ENCODE measurements around the gene SUGP2.

SUGP2 gene

GRCh38 chr19:18991468-18991867 lies 41.8 kb downstream of the SUGP2 start:
- Histone ChIP-seq H3K56ac (ENCODE audit: low read length) (no peak overlapping the region), H3K4me1 (ENCODE audit: control insufficient read depth, low read depth, low read length) (no peaks in the 10 kb centered on the region), H3K27ac (ENCODE audit: low read depth, low read length) (no peak overlapping the region), H2BK5ac (ENCODE audit: low read length) (no peak overlapping the region), H3K18ac (ENCODE audit: low read length) (no peak overlapping the region), H2BK15ac (replicated peaks; ENCODE audit: low read depth) (no peak overlapping the region), H3K79me1 (ENCODE audit: low read length) (peaks cover 1% of the 10 kb centered on the region), H3K4me3 (ENCODE audit: low read length) (no peak overlapping the region), H3K79me2 (ENCODE audit: control insufficient read depth, insufficient read depth, low read length) (no peaks in the 10 kb centered on the region), H4K8ac (ENCODE audit: low read depth, low read length) (no peak overlapping the region), H3K36me3 (ENCODE audit: control insufficient read depth, insufficient read depth, low read length) (peaks cover 6% of the 10 kb centered on the region), H3K27me3 (ENCODE audit: insufficient read depth, low read length, poor library complexity) (no peaks in the 10 kb centered on the region), H2AK5ac (ENCODE audit: low read length) (no peak overlapping the region), H4K5ac (ENCODE audit: low read length) (no peak overlapping the region), H3K4ac (ENCODE audit: low read depth, low read length) (no peak overlapping the region), H3K9ac (ENCODE audit: low read length) (no peak overlapping the region), H3K23ac (ENCODE audit: low read length) (no peak overlapping the region), H3K4me2 (ENCODE audit: low read length) (no peak overlapping the region), H2BK120ac (ENCODE audit: low read depth, low read length) (no peak overlapping the region)
- no peak for DNase-seq
- WGBS (ENCODE audit: extremely low coverage, insufficient coverage, low lambda C conversion rate): no CpG with 5 or more reads among the region's 14 CpGs

- H3K56ac ChIP-seq (ENCODE audit: low read length): no peak overlapping the region
- H3K36me3 ChIP-seq (ENCODE audit: control insufficient read depth, insufficient read depth, low read length): peaks cover 6% of the 10 kb centered on the region
- no peak overlapping the region for H3K4me2 ChIP-seq (ENCODE audit: low read length)
- H2BK5ac ChIP-seq (ENCODE audit: low read length): no peak overlapping the region
- no peaks in the 10 kb centered on the region for H3K79me2 ChIP-seq (ENCODE audit: control insufficient read depth, insufficient read depth, low read length)
- H3K9ac ChIP-seq (ENCODE audit: low read length): no peak overlapping the region
- H3K4me3 ChIP-seq (ENCODE audit: low read length): no peak overlapping the region
- WGBS (ENCODE audit: extremely low coverage, insufficient coverage, low lambda C conversion rate): no CpG with 5 or more reads among the region's 16 CpGs
- H2AK5ac ChIP-seq (ENCODE audit: low read length): no peak overlapping the region
- no peak overlapping the region for H2BK120ac ChIP-seq (ENCODE audit: low read depth, low read length)
- no peaks in the 10 kb centered on the region for H3K27me3 ChIP-seq (ENCODE audit: insufficient read depth, low read length, poor library complexity)
- H3K4ac ChIP-seq (ENCODE audit: low read depth, low read length): no peak overlapping the region
- no peak overlapping the region for H3K18ac ChIP-seq (ENCODE audit: low read length)
- H3K4me1 ChIP-seq (ENCODE audit: control insufficient read depth, low read depth, low read length): no peaks in the 10 kb centered on the region
- no peak overlapping the region for H4K8ac ChIP-seq (ENCODE audit: low read depth, low read length)
- no peak overlapping the region for H4K5ac ChIP-seq (ENCODE audit: low read length)
- no peak for DNase-seq
- H3K79me1 ChIP-seq (ENCODE audit: low read length): peaks cover 1% of the 10 kb centered on the region
- H3K23ac ChIP-seq (ENCODE audit: low read length): no peak overlapping the region
- no peak overlapping the region for H2BK15ac ChIP-seq (replicated peaks; ENCODE audit: low read depth)
- H3K27ac ChIP-seq (ENCODE audit: low read depth, low read length): no peak overlapping the region
Measured at GRCh38 chr19:18991006-18991405, 42.3 kb downstream of the SUGP2 start.

GRCh38 chr19:18990128-18990708 lies 43.1 kb downstream of the SUGP2 start:
- Histone ChIP-seq H3K79me1 (ENCODE audit: low read length) (peaks cover under 1% of the 10 kb centered on the region), H3K4ac (ENCODE audit: low read depth, low read length) (no peak overlapping the region)

GRCh38 chr19:18989316-18989715 lies 44.0 kb downstream of the SUGP2 start:
- H3K27ac ChIP-seq (ENCODE audit: low read depth, low read length): no peak overlapping the region
- no peak overlapping the region for H3K56ac ChIP-seq (ENCODE audit: low read length)
- no peak overlapping the region for H3K4me3 ChIP-seq (ENCODE audit: low read length)
- H2BK120ac ChIP-seq (ENCODE audit: low read depth, low read length): no peak overlapping the region
- H3K4me2 ChIP-seq (ENCODE audit: low read length): no peak overlapping the region
- no peak overlapping the region for H3K9ac ChIP-seq (ENCODE audit: low read length)
- no peak overlapping the region for H4K8ac ChIP-seq (ENCODE audit: low read depth, low read length)
- H3K4ac ChIP-seq (ENCODE audit: low read depth, low read length): no peak overlapping the region
- WGBS (ENCODE audit: extremely low coverage, insufficient coverage, low lambda C conversion rate): no CpG with 5 or more reads among the region's 10 CpGs
- no peak overlapping the region for H3K18ac ChIP-seq (ENCODE audit: low read length)
- H3K27me3 ChIP-seq (ENCODE audit: insufficient read depth, low read length, poor library complexity): no peaks in the 10 kb centered on the region
- H3K79me1 ChIP-seq (ENCODE audit: low read length): no peaks in the 10 kb centered on the region
- no peak overlapping the region for H2BK15ac ChIP-seq (replicated peaks; ENCODE audit: low read depth)
- no peak overlapping the region for H3K23ac ChIP-seq (ENCODE audit: low read length)
- no peak for DNase-seq
- H3K36me3 ChIP-seq (ENCODE audit: control insufficient read depth, insufficient read depth, low read length): peaks cover 4% of the 10 kb centered on the region
- H2AK5ac ChIP-seq (ENCODE audit: low read length): no peak overlapping the region
- H3K4me1 ChIP-seq (ENCODE audit: control insufficient read depth, low read depth, low read length): no peaks in the 10 kb centered on the region
- H2BK5ac ChIP-seq (ENCODE audit: low read length): no peak overlapping the region
- H3K79me2 ChIP-seq (ENCODE audit: control insufficient read depth, insufficient read depth, low read length): no peaks in the 10 kb centered on the region
- H4K5ac ChIP-seq (ENCODE audit: low read length): no peak overlapping the region

More at GRCh38 chr19:18990128-18990708, 43.1 kb downstream of the SUGP2 start:
- Histone ChIP-seq H3K27ac (ENCODE audit: low read depth, low read length) (no peak overlapping the region), H2BK5ac (ENCODE audit: low read length) (no peak overlapping the region), H3K79me2 (ENCODE audit: control insufficient read depth, insufficient read depth, low read length) (no peaks in the 10 kb centered on the region), H3K56ac (ENCODE audit: low read length) (no peak overlapping the region), H3K4me3 (ENCODE audit: low read length) (no peak overlapping the region), H4K8ac (ENCODE audit: low read depth, low read length) (no peak overlapping the region), H3K27me3 (ENCODE audit: insufficient read depth, low read length, poor library complexity) (no peaks in the 10 kb centered on the region), H2BK15ac (replicated peaks; ENCODE audit: low read depth) (no peak overlapping the region), H3K4me2 (ENCODE audit: low read length) (no peak overlapping the region), H3K18ac (ENCODE audit: low read length) (no peak overlapping the region), H2AK5ac (ENCODE audit: low read length) (no peak overlapping the region), H4K5ac (ENCODE audit: low read length) (no peak overlapping the region), H3K23ac (ENCODE audit: low read length) (no peak overlapping the region), H3K36me3 (ENCODE audit: control insufficient read depth, insufficient read depth, low read length) (peaks cover 6% of the 10 kb centered on the region), H3K9ac (ENCODE audit: low read length) (no peak overlapping the region), H3K4me1 (ENCODE audit: control insufficient read depth, low read depth, low read length) (no peaks in the 10 kb centered on the region), H2BK120ac (ENCODE audit: low read depth, low read length) (no peak overlapping the region)
- DNase-seq: no peak
- WGBS (ENCODE audit: extremely low coverage, insufficient coverage, low lambda C conversion rate): no CpG with 5 or more reads among the region's 5 CpGs

- WGBS (ENCODE audit: extremely low coverage, insufficient coverage, low lambda C conversion rate): no CpG with 5 or more reads among the region's 4 CpGs
- H2BK5ac ChIP-seq (ENCODE audit: low read length): no peak overlapping the region
Measured at GRCh38 chr19:18987456-18987855, 45.9 kb downstream of the SUGP2 start.

GRCh38 chr19:18985257-18985656 lies 48.1 kb downstream of the SUGP2 start:
- Histone ChIP-seq H3K23ac (ENCODE audit: low read length) (no peak overlapping the region), H4K8ac (ENCODE audit: low read depth, low read length) (no peak overlapping the region), H3K4ac (ENCODE audit: low read depth, low read length) (no peak overlapping the region), H3K4me3 (ENCODE audit: low read length) (no peak overlapping the region), H3K56ac (ENCODE audit: low read length) (no peak overlapping the region), H3K18ac (ENCODE audit: low read length) (no peak overlapping the region), H3K4me2 (ENCODE audit: low read length) (no peak overlapping the region), H3K79me2 (ENCODE audit: control insufficient read depth, insufficient read depth, low read length) (no peaks in the 10 kb centered on the region), H2BK5ac (ENCODE audit: low read length) (no peak overlapping the region), H2AK5ac (ENCODE audit: low read length) (no peak overlapping the region), H4K5ac (ENCODE audit: low read length) (no peak overlapping the region), H2BK15ac (replicated peaks; ENCODE audit: low read depth) (no peak overlapping the region), H3K27ac (ENCODE audit: low read depth, low read length) (no peak overlapping the region), H3K36me3 (ENCODE audit: control insufficient read depth, insufficient read depth, low read length) (no peaks in the 10 kb centered on the region), H3K79me1 (ENCODE audit: low read length) (no peaks in the 10 kb centered on the region), H3K4me1 (ENCODE audit: control insufficient read depth, low read depth, low read length) (no peaks in the 10 kb centered on the region), H2BK120ac (ENCODE audit: low read depth, low read length) (no peak overlapping the region), H3K27me3 (ENCODE audit: insufficient read depth, low read length, poor library complexity) (no peaks in the 10 kb centered on the region), H3K9ac (ENCODE audit: low read length) (no peak overlapping the region)
- DNase-seq: no peak
- WGBS (ENCODE audit: extremely low coverage, insufficient coverage, low lambda C conversion rate): no CpG with 5 or more reads among the region's 7 CpGs

More at GRCh38 chr19:18987456-18987855, 45.9 kb downstream of the SUGP2 start:
- H3K4me1 ChIP-seq (ENCODE audit: control insufficient read depth, low read depth, low read length): no peaks in the 10 kb centered on the region
- H3K9ac ChIP-seq (ENCODE audit: low read length): no peak overlapping the region
- no peak overlapping the region for H3K4me3 ChIP-seq (ENCODE audit: low read length)
- no peak overlapping the region for H2BK15ac ChIP-seq (replicated peaks; ENCODE audit: low read depth)
- H3K27ac ChIP-seq (ENCODE audit: low read depth, low read length): no peak overlapping the region
- H3K4me2 ChIP-seq (ENCODE audit: low read length): no peak overlapping the region
- H3K27me3 ChIP-seq (ENCODE audit: insufficient read depth, low read length, poor library complexity): no peaks in the 10 kb centered on the region
- H3K23ac ChIP-seq (ENCODE audit: low read length): no peak overlapping the region
- H4K8ac ChIP-seq (ENCODE audit: low read depth, low read length): no peak overlapping the region
- DNase-seq: no peak
- H3K4ac ChIP-seq (ENCODE audit: low read depth, low read length): no peak overlapping the region
- H3K56ac ChIP-seq (ENCODE audit: low read length): no peak overlapping the region
- no peak overlapping the region for H2AK5ac ChIP-seq (ENCODE audit: low read length)
- no peak overlapping the region for H4K5ac ChIP-seq (ENCODE audit: low read length)
- no peak overlapping the region for H3K18ac ChIP-seq (ENCODE audit: low read length)
- no peak overlapping the region for H2BK120ac ChIP-seq (ENCODE audit: low read depth, low read length)
- no peaks in the 10 kb centered on the region for H3K79me1 ChIP-seq (ENCODE audit: low read length)
- no peaks in the 10 kb centered on the region for H3K79me2 ChIP-seq (ENCODE audit: control insufficient read depth, insufficient read depth, low read length)
- no peaks in the 10 kb centered on the region for H3K36me3 ChIP-seq (ENCODE audit: control insufficient read depth, insufficient read depth, low read length)
